Stimulated activated CD8-positive, alpha-beta memory T cell treated with anti-CD3 and anti-CD28 coated beads, Interleukin-7, amount 100 ng/mL, for 4 hours (primary cell): ENCODE measurements around the gene SLC6A19.
A peak's percentile ranks its signal among the peaks of the same experiment; 100 is the strongest.

Source experiments
- DNase-seq, 2 donors: peaks; one replicate each; pipeline ENCODE4 v3.0.0-alpha.2; 2020; ENCODE audit warnings: low read depth in 2 of 2

SLC6A19 gene

GRCh38 chr5:1166370-1166769 lies 35.0 kb upstream of the SLC6A19 start:
- DNase-seq, result no peak

DNA sequence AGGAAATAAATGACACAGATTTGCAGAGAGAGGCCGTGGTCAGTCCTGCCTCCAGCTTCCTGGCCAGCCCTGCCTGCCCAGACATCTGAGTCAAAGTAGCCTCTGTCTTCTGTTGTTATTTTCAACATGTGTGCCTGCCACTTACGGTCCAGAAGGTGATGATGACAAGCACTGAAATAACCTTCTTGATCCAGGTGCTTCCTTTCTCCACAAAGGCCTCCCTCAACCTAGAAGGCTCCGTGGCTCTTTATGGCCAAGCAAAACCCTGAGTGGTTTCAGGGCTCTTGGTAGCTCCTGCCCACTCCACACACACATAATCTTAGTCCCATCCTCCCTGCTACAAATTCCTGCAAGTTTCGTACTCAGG lies 34.1 kb upstream of the SLC6A19 start:
- no peak for DNase-seq

GRCh38 chr5:1167728-1168709 lies 33.4 kb upstream of the SLC6A19 start:
- peak; percentile 43 to 50 for DNase-seq

GRCh38 chr5:1168796-1169195 lies 32.6 kb upstream of the SLC6A19 start:
- no peak for DNase-seq

GRCh38 chr5:1169211-1170115 lies 31.9 kb upstream of the SLC6A19 start:
- DNase-seq, result no peak

DNA sequence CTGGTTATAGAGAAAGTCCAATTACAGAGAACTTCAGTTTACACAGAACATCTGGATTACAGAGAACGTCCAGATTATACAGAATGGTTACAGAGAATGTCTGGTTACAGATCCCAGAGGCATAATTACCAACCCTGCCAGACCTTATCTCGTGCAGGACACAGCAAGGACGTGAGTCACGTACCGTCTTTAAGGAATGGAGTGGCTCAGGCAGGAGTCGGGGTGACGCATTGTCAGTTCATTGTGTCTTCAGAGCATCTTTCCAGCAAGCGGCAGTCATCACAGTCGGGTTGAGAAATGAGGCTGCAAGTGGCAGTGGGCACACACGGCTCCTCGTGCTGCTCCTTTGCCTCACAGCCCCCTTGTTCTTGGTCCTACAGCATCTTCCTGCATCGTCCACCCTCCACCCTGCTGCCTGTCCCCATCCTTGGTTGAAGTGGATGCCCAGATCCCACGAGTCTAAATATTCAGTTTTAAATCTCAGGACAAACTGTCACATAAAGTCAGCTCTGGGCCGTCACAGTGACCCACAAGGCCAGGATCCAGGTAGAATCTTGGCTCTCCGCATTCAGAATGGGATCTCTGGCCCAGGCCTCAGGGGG lies 30.0 kb upstream of the SLC6A19 start:
- DNase-seq, result no peak

DNA sequence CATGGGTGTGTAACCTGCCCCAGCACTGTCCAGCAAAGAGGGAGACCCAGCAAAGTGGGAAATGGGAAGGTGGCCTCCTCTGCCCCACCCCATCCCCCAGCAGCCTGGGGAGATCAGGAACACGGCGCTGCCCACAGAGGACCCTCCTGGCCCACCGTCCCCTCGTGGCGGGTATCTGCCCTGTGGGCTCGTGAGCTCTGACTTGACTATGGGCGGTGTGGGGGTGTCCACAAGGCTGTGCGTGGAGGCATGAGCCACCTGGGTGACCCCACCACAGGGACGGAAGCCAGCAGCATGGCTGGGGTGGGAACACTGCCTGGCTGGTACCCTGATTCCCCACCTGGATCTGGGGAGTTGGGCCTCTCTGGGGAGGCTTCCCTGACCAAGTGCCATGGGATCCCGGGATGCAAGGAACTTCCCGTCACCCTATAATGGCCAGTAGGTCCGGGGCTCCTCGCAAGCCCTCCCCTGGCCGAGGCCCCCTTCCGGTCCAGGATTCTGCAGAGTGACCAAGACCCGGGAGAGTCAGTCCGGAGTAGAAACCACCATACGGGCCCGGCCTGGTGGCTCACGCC lies 29.3 kb upstream of the SLC6A19 start:
- DNase-seq, result no peak

DNA sequence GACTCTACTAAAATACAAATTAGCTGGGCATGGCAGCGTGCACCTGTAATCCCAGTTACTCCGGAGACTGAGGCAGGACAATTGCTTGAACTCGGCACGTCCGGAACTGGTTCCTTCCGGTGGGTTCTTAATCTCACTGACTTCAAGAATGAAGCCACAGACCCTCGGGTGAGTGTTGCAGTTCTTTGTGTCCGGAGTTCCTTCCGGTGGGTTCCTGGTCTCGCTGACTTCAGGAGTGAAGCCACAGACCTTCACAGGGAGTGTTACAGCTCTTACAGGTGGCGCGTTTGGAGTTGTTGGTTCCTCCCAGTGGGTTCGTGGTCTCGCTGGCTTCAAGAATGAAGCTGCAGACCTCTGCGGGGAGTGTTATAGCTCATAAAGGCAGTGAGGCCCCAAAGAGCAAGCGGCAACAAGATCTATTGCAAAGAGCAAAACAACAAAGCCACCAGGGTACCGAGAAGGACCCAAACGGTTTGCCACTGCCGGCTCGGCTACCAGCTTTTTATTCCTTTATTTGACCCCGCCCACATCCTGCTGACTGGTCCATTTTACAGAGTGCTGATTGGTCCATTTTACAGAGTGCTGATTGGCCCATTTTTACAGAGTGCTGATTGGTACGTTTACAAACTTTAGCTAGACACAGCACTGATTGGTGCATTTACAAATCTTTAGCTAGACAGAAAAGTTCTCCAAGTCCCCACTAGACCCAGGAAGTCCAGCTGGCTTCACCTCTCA lies 28.6 kb upstream of the SLC6A19 start:
- no peak for DNase-seq

DNA sequence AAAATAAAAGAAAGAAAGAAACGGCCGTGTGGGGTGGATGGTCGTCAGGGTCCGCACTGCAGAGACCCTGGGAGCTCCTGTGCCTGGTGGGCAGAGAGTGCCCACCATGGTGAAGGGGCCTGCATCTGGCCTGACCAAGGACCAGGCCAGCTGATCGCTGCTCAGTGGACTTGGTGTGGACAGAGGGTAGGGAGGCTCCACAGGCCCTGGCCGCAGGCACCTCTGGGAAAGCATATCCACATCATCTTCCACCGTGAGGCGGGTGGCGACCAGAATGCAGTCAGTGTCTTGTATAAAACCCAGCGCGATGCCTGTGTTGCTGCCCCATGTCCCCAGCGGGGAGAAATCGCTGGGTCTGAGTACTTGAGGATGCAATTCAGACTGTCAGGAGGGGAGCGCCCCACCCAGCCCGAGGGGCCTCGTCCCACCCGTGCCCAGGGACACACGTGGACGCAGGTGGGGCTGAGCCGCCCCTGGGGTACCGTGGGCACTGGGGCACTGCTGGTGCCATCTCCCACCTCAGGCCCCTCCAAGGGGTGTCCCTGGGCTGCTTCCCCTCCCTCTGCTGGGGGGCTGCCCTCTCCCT lies 27.8 kb upstream of the SLC6A19 start:
- DNase-seq, result no peak

GRCh38 chr5:1174122-1174936 lies 27.1 kb upstream of the SLC6A19 start:
- DNase-seq, result no peak

- DNase-seq, result no peak
Measured at GRCh38 chr5:1175015-1175414, 26.4 kb upstream of the SLC6A19 start.

GRCh38 chr5:1175801-1176472 lies 25.5 kb upstream of the SLC6A19 start:
- no peak for DNase-seq

GRCh38 chr5:1176473-1177391 lies 24.7 kb upstream of the SLC6A19 start:
- no peak for DNase-seq

- no peak for DNase-seq
Measured at GRCh38 chr5:1177826-1178528, 23.4 kb upstream of the SLC6A19 start.

DNA sequence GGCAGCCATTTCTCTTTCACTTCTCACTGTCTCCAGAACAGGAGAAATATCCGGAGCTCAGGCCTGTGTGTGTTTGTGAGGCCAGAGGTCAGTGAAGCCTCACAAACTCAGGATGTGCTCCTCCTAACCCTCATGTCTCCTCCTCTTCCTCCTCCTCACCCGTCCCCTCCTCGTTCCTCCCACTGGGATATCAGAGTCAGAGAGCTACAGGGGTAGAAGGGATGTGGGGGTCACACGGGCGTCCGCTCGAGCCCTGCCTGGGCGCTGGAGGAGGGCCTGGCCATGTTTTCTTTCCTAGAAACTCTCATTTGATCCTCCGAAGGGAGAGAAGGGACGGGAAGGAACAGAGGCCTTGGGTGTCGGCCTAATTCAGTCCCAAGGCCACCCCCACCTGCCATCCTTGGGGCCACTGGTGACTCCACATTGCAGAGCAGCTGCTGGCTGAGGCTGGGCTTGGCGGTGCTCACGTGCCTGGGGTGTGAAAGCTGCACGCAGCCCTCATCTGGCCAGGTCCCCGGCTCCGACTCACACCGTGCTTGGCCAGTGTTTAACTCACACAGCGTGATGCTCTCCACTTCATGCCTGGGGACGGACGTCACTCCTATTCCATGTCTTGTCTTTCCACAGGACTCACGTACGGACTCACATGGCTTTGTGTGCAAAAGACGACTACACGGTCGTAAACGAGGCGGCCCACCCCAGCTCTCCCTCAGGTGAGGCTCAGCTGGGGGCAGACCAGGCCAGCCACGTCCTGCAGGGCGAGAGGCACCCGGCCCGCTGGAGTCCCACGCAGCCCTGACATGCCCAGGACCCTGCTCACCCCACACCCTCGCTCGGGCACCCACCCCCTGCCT lies 22.6 kb upstream of the SLC6A19 start:
- no peak for DNase-seq

DNA sequence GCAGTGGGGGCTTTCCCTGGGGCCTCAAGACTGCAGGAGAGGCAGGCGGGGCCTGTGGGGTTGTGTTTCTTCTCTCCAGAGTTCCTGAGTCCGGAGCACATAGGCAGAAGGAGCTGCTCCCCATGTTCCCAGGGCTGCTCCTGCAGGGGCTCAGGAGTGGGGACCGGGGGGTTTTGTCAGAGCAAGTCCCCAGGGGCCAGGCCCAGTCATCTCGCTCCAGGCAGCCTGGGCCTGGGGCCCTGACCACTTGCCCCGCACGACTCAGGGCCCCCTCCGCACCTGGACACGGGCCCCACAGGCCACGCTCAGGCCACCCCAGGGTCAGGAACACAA lies 22.0 kb upstream of the SLC6A19 start:
- DNase-seq, result no peak

- DNase-seq, result no peak
Measured at GRCh38 chr5:1180096-1180495, 21.3 kb upstream of the SLC6A19 start.
